ENCODE data around the gene PCSK6. TPM values are rescaled to one million over a fixed set of nuclear protein-coding genes. Genes with fewer than 3 reads are reported as not detected.

PCSK6 gene
- total RNA-seq, 2 experiments from 2014 or later, result 0.28 TPM; not detected in 1

DNA sequence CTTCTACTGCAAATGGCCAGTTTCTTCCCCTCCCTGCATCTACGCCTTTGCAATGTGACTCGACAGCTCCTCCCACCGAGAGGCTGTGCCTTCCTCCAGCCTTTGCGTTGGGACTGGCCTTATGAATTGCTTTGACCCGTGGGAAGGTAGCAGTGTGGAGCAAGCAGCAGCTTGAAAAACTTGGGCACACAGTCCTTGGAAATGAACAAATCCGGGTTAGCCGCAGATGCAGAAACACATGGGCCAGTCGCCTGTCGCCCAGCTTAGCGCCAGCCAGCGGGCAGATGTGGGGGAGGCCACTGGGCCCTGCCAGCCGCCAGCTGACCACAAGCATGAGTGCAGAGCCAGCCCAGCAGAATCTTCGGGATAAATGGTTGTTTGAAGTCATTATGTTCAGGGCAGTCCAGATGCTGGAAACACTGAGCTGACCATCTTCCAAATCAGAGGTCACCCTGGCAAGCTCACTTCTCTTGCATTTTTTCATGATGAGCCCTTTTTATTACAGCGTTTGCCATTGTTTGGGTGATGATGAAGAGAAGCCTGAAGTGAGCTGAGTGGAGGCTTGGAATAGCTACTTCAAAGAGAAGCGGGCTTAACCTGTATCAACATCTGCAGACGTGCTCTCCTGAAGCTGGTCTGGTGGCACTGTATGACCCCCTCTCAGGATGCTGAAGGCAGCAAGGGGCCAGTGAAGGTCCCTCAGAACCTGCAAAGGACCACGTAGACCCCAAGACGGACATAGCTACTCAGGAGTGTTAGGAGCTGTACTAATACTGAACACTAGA lies 222.0 kb downstream of the PCSK6 start:
- H3K9me3 ChIP-seq (ENCODE audit: control insufficient read depth in 1 of 2, insufficient read depth in 1 of 2, low read length in 2 of 2), result no peaks in the 10 kb centered on the region
- no peak overlapping the region for H3K27ac ChIP-seq (ENCODE audit: low read depth in 1 of 2, low read length in 2 of 2)
- H3K4me3 ChIP-seq (ENCODE audit: low read length), result no peak overlapping the region
- ATAC-seq (ENCODE audit: poor library complexity) (no peak), DNase-seq (no peak)
- Mint-ChIP-seq H3K4me1 (ENCODE audit: low read depth) (no peaks in the 10 kb centered on the region), H3K9me3 (no peaks in the 10 kb centered on the region), H3K36me3 (ENCODE audit: low read depth) (peaks cover 37% of the 10 kb centered on the region), H3K4me3 (no peak overlapping the region), H3K27me3 (peaks cover under 1% of the 10 kb centered on the region), H3K27ac (no peak overlapping the region)
- ChIA-PET CTCF (interaction anchor here (1.0 to 1.4 kb wide), 2 partner anchors 9 to 259 kb away, joined by 3 read pairs; no protein-coding TSS in a partner anchor), POLR2A (interaction anchor here (1.1 to 1.2 kb wide), 2 partner anchors 9 to 19 kb away, joined by 3 read pairs; no protein-coding TSS in a partner anchor)
- no peaks in the 10 kb centered on the region for H3K27me3 ChIP-seq (ENCODE audit: control insufficient read depth in 1 of 2, insufficient read depth in 2 of 2, low read length in 2 of 2)
- no peaks in the 10 kb centered on the region for H3K4me1 ChIP-seq (ENCODE audit: insufficient read depth, low read length)
- intact Hi-C loops (cut with DNase I, micrococcal nuclease), result no loop called here
- H3K36me3 ChIP-seq (ENCODE audit: insufficient read depth, low read length), result peaks cover 24% of the 10 kb centered on the region
- TF ChIP-seq, protein P1, sequence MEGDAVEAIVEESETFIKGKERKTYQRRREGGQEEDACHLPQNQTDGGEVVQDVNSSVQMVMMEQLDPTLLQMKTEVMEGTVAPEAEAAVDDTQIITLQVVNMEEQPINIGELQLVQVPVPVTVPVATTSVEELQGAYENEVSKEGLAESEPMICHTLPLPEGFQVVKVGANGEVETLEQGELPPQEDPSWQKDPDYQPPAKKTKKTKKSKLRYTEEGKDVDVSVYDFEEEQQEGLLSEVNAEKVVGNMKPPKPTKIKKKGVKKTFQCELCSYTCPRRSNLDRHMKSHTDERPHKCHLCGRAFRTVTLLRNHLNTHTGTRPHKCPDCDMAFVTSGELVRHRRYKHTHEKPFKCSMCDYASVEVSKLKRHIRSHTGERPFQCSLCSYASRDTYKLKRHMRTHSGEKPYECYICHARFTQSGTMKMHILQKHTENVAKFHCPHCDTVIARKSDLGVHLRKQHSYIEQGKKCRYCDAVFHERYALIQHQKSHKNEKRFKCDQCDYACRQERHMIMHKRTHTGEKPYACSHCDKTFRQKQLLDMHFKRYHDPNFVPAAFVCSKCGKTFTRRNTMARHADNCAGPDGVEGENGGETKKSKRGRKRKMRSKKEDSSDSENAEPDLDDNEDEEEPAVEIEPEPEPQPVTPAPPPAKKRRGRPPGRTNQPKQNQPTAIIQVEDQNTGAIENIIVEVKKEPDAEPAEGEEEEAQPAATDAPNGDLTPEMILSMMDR (IDR thresholded peaks at IDR 0.05), result no peak

DNA sequence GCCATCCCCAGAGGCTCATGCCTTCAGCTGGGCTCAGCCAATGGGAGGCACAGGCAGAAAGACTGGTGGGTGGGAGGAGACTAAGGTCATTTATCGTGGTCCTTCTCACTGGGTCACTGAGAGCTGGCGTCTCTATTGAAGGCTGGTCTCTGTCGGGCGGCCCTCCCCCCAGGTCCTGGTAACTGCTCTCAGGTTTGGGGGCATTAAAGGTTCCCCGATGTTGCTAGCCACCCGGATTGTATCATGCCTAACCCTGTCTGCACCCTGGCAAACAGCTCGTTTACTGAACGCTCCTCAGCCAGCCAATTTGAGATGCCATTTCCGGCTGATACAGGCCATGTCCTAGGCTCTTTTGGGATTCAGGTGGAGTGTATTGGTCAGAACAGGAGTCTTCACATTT lies 222.7 kb downstream of the PCSK6 start:
- intact Hi-C loops (cut with DNase I, micrococcal nuclease), result no loop called here
- H3K4me3 Mint-ChIP-seq, result no peak overlapping the region
- ATAC-seq (ENCODE audit: poor library complexity) (no peak), DNase-seq (no peak)
- POLR2A ChIA-PET, result interaction anchor here (0.7 kb wide), 1 partner anchor 15 kb away, joined by 3 read pairs; the partner anchor contains the start of gene CHSY1
- no peak overlapping the region for H3K27ac ChIP-seq (ENCODE audit: low read depth in 1 of 2, low read length in 2 of 2)
- CTCF ChIA-PET, result interaction anchor here (1.4 kb wide), 1 partner anchor 258 kb away, joined by 3 read pairs; no protein-coding TSS in a partner anchor
- no peaks in the 10 kb centered on the region for H3K9me3 ChIP-seq (ENCODE audit: control insufficient read depth in 1 of 2, insufficient read depth in 1 of 2, low read length in 2 of 2)
- H3K4me1 Mint-ChIP-seq (ENCODE audit: low read depth), result no peaks in the 10 kb centered on the region
- TF ChIP-seq, protein P1 (IDR thresholded peaks at IDR 0.05), result no peak
- H3K27ac Mint-ChIP-seq, result no peak overlapping the region
- peaks cover 6% of the 10 kb centered on the region for H3K27me3 Mint-ChIP-seq
- peaks cover 16% of the 10 kb centered on the region for H3K36me3 ChIP-seq (ENCODE audit: insufficient read depth, low read length)
- H3K27me3 ChIP-seq (ENCODE audit: control insufficient read depth in 1 of 2, insufficient read depth in 2 of 2, low read length in 2 of 2), result no peaks in the 10 kb centered on the region
- no peaks in the 10 kb centered on the region for H3K4me1 ChIP-seq (ENCODE audit: insufficient read depth, low read length)
- peaks cover 29% of the 10 kb centered on the region for H3K36me3 Mint-ChIP-seq (ENCODE audit: low read depth)
- H3K4me3 ChIP-seq (ENCODE audit: low read length), result no peak overlapping the region
- no peaks in the 10 kb centered on the region for H3K9me3 Mint-ChIP-seq

DNA sequence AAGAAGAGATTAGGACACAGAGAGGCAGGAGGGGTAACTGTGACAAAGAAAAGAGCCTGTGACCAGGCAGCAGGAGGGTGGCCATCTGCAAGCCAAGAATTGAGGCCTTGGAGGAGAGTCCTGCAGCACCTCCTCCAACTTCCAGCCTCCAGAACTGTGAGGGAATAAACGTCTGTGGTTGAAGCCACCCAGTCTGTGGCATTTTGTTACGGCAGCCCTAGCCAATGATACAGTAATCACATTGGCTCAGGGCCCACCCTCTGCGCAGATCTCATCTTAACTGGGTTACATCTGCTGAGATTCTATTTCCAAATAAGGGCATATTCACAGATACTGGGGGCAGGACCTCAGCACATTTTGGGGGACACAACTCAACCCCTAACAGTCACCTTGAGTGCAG lies 223.5 kb downstream of the PCSK6 start:
- no peak overlapping the region for H3K4me3 ChIP-seq (ENCODE audit: low read length)
- Mint-ChIP-seq H3K4me1 (ENCODE audit: low read depth) (no peaks in the 10 kb centered on the region), H3K4me3 (no peak overlapping the region), H3K27me3 (peaks cover 6% of the 10 kb centered on the region), H3K27ac (no peak overlapping the region), H3K9me3 (no peaks in the 10 kb centered on the region), H3K36me3 (ENCODE audit: low read depth) (peaks cover 22% of the 10 kb centered on the region)
- intact Hi-C loops (cut with DNase I, micrococcal nuclease), result no loop called here
- no peaks in the 10 kb centered on the region for H3K27me3 ChIP-seq (ENCODE audit: control insufficient read depth in 1 of 2, insufficient read depth in 2 of 2, low read length in 2 of 2)
- POLR2A ChIA-PET, result interaction anchor here (0.7 kb wide), 1 partner anchor 14 kb away, joined by 3 read pairs; the partner anchor contains the start of gene CHSY1
- no peaks in the 10 kb centered on the region for H3K4me1 ChIP-seq (ENCODE audit: insufficient read depth, low read length)
- TF ChIP-seq, protein P1 (IDR thresholded peaks at IDR 0.05), result no peak
- no peak overlapping the region for H3K27ac ChIP-seq (ENCODE audit: low read depth in 1 of 2, low read length in 2 of 2)
- ATAC-seq (ENCODE audit: poor library complexity) (no peak), DNase-seq (no peak)
- H3K9me3 ChIP-seq (ENCODE audit: control insufficient read depth in 1 of 2, insufficient read depth in 1 of 2, low read length in 2 of 2), result no peaks in the 10 kb centered on the region
- CTCF ChIA-PET, result no interaction called here
- peaks cover 9% of the 10 kb centered on the region for H3K36me3 ChIP-seq (ENCODE audit: insufficient read depth, low read length)

All from CD4-positive, alpha-beta T cell (primary cell).